RPMI8226 (cell line): ENCODE data around the gene PRCD.
"Not testable (repeated sequence)": the region's sequence is repeated elsewhere in the genome, so short reads cannot be mapped to it uniquely, and the experiment has no call there.

Experiments
- DNase-seq: peaks from one replicate; pipeline ENCODE4 v3.0.0-alpha.2; 2015

The PRCD gene

GRCh38 chr17:76528528-76529223 lies 11.2 kb upstream of the PRCD start:
- no peak for DNase-seq

GRCh38 chr17:76529224-76530094 lies 10.4 kb upstream of the PRCD start:
- DNase-seq, result peak; percentile 27

- DNase-seq, result no peak
These were observed 9.6 kb upstream of the PRCD start for GRCh38 chr17:76530095-76530723.

- no peak for DNase-seq
These were observed 8.9 kb upstream of the PRCD start for GRCh38 chr17:76530811-76531485.

GRCh38 chr17:76531486-76532038 lies 8.3 kb upstream of the PRCD start:
- no peak for DNase-seq

GRCh38 chr17:76532072-76532651 lies 7.7 kb upstream of the PRCD start:
- DNase-seq, result no peak

- not testable (repeated sequence) for DNase-seq
These were observed 6.0 kb upstream of the PRCD start for GRCh38 chr17:76533640-76534359.

GRCh38 chr17:76534831-76535732 lies 4.8 kb upstream of the PRCD start:
- no peak for DNase-seq

GRCh38 chr17:76535788-76536510 lies 3.9 kb upstream of the PRCD start:
- no peak for DNase-seq

GRCh38 chr17:76536511-76537287 lies 3.1 kb upstream of the PRCD start:
- DNase-seq, result no peak

GRCh38 chr17:76537288-76537577 lies 2.6 kb upstream of the PRCD start:
- no peak for DNase-seq

GRCh38 chr17:76537578-76538280 lies 2.1 kb upstream of the PRCD start, which contains the start of gene CYGB:
Gene CYGB, minus strand, starts transcription at chr17:76537709. Its CDS starts 167 bp downstream, at chr17:76537542.
- DNase-seq, result no peak

GRCh38 chr17:76538281-76538931 lies 1.4 kb upstream of the PRCD start:
- no peak for DNase-seq

GRCh38 chr17:76538941-76539570 lies 788 bp upstream of the PRCD start:
- DNase-seq, result no peak

GRCh38 chr17:76540381-76541300 lies 797 bp downstream of the PRCD start:
- DNase-seq, result peak; percentile 82

GRCh38 chr17:76541739-76542454 lies 2.1 kb downstream of the PRCD start:
- no peak for DNase-seq
